ENCODE data around the gene MRAP2. TPM values are rescaled to one million over a fixed set of nuclear protein-coding genes. Genes with fewer than 3 reads are reported as not detected.

MRAP2 gene
- total RNA-seq, 3 donors from 2014 or later: 0.16 to 9.4 (median 0.33) TPM

- DNase-seq (ENCODE audit: low spot score in 2 of 2): no peak
- no peak for TF ChIP-seq POLR2A (IDR thresholded peaks at IDR 0.05)
- TF ChIP-seq CTCF (IDR thresholded peaks at IDR 0.05): no peak
- no peak for TF ChIP-seq POLR2AphosphoS5 (IDR thresholded peaks at IDR 0.05)
These were observed 25.7 kb upstream of the MRAP2 start for GRCh38 chr6:84007871-84008270.

GRCh38 chr6:84013354-84013753, 20.2 kb upstream of the MRAP2 start:
- peaks cover 0 to 3% of the 10 kb centered on the region in 2 donors for H3K27me3 ChIP-seq
- no peaks in the 10 kb centered on the region for H3K4me1 ChIP-seq
- intact Hi-C loops (cut with DNase I; ENCODE audit: low total_unique reads): no loop called here
- no peak overlapping the region for H3K27ac ChIP-seq
- H3K4me3 ChIP-seq: no peak overlapping the region
- H3K9me3 ChIP-seq: no peaks in the 10 kb centered on the region
- no peaks in the 10 kb centered on the region for H3K36me3 ChIP-seq
- TF ChIP-seq POLR2A (IDR thresholded peaks at IDR 0.05): no peak
- no peak for TF ChIP-seq POLR2AphosphoS5 (IDR thresholded peaks at IDR 0.05)
- no peak for TF ChIP-seq CTCF (IDR thresholded peaks at IDR 0.05)
- DNase-seq (ENCODE audit: low spot score in 2 of 2): no peak

More at GRCh38 chr6:84007871-84008270, 25.7 kb upstream of the MRAP2 start:
- Histone ChIP-seq H3K4me1 (no peaks in the 10 kb centered on the region), H3K9me3 (no peaks in the 10 kb centered on the region), H3K4me3 (no peak overlapping the region), H3K27ac (no peak overlapping the region), H3K36me3 (no peaks in the 10 kb centered on the region), H3K27me3 (peaks cover 0 to 3% of the 10 kb centered on the region in 2 donors)
- intact Hi-C loops (cut with DNase I; ENCODE audit: low total_unique reads): no loop called here

- TF ChIP-seq POLR2AphosphoS5 (IDR thresholded peaks at IDR 0.05) (no peak), POLR2A (IDR thresholded peaks at IDR 0.05) (no peak)
- H3K4me3 ChIP-seq: no peak overlapping the region
- no peaks in the 10 kb centered on the region for H3K36me3 ChIP-seq
- H3K4me1 ChIP-seq: no peaks in the 10 kb centered on the region
- intact Hi-C loops (cut with DNase I; ENCODE audit: low total_unique reads): no loop called here
- no peak overlapping the region for H3K27ac ChIP-seq
- DNase-seq (ENCODE audit: low spot score in 2 of 2): no peak
- peaks cover 0 to 3% of the 10 kb centered on the region in 2 donors for H3K27me3 ChIP-seq
- no peaks in the 10 kb centered on the region for H3K9me3 ChIP-seq
These were observed 19.6 kb upstream of the MRAP2 start for GRCh38 chr6:84013931-84014330.

GRCh38 chr6:84016029-84016428, 17.5 kb upstream of the MRAP2 start:
- H3K27ac ChIP-seq: no peak overlapping the region
- no peak overlapping the region for H3K4me3 ChIP-seq
- intact Hi-C loops (cut with DNase I; ENCODE audit: low total_unique reads): no loop called here
- H3K9me3 ChIP-seq: no peaks in the 10 kb centered on the region
- no peak for DNase-seq (ENCODE audit: low spot score in 2 of 2)
- H3K27me3 ChIP-seq: no peaks in the 10 kb centered on the region
- H3K4me1 ChIP-seq: no peaks in the 10 kb centered on the region
- no peaks in the 10 kb centered on the region for H3K36me3 ChIP-seq
- no peak for TF ChIP-seq POLR2AphosphoS5 (IDR thresholded peaks at IDR 0.05)
- TF ChIP-seq POLR2A (IDR thresholded peaks at IDR 0.05): no peak
- no peak for TF ChIP-seq CTCF (IDR thresholded peaks at IDR 0.05)

GRCh38 chr6:84017709-84018452, 15.7 kb upstream of the MRAP2 start:
- DNase-seq (ENCODE audit: low spot score in 2 of 2): no peak
- Histone ChIP-seq H3K36me3 (no peaks in the 10 kb centered on the region), H3K4me3 (no peak overlapping the region), H3K27me3 (no peaks in the 10 kb centered on the region), H3K4me1 (no peaks in the 10 kb centered on the region), H3K9me3 (no peaks in the 10 kb centered on the region), H3K27ac (no peak overlapping the region)
- TF ChIP-seq POLR2AphosphoS5 (IDR thresholded peaks at IDR 0.05) (no peak), POLR2A (IDR thresholded peaks at IDR 0.05) (no peak), CTCF (IDR thresholded peaks at IDR 0.05) (no peak)
- intact Hi-C loops (cut with DNase I; ENCODE audit: low total_unique reads): no loop called here

Measured in breast epithelium (tissue), 4 donors.